Smooth muscle cell (in vitro differentiated cells): ENCODE measurements around the gene BRME1. TPM values are rescaled to one million over a fixed set of nuclear protein-coding genes. Genes with fewer than 3 reads are reported as not detected.
A peak's percentile ranks its signal among the peaks of the same experiment; 100 is the strongest.

Experiments
- DNase-seq: peaks from one replicate; lab custom pipeline; 2025; ENCODE audit not compliant: unreplicated experiment; lab: John Stamatoyannopoulos, UW
- H2AFZ ChIP-seq: fragments of 200-600 bp; sonication (generic); 2 replicates; pipeline ENCODE4 v1.6.0; 2016; ENCODE audit warnings: antibody characterized with exemption, low read depth, mild to moderate bottlenecking
- H3F3A ChIP-seq: fragments of 200-600 bp; sonication (generic); 2 replicates; pipeline ENCODE4 v1.6.0; 2017; ENCODE audit warnings: antibody characterized with exemption, low read depth
- H3K27ac ChIP-seq: fragments of 200-600 bp; sonication (generic); 2 replicates; pipeline ENCODE4 v1.5.1; 2016; ENCODE audit warnings: low read depth, mild to moderate bottlenecking
- H3K27me3 ChIP-seq: fragments of 200-600 bp; sonication (generic); 2 replicates; pipeline ENCODE4 v1.6.1; 2016; ENCODE audit warnings: low read depth, mild to moderate bottlenecking
- H3K36me3 ChIP-seq: fragments of 200-600 bp; sonication (generic); 2 replicates; pipeline ENCODE4 v1.5.1; 2016; ENCODE audit warnings: low read depth
- H3K4me1 ChIP-seq: fragments of 200-600 bp; sonication (generic); 2 replicates; pipeline ENCODE4 v1.5.1; 2016; ENCODE audit warnings: low read depth
- H3K4me2 ChIP-seq: fragments of 200-600 bp; sonication (generic); 2 replicates; pipeline ENCODE4 v1.6.0; 2016; ENCODE audit warnings: mild to moderate bottlenecking
- H3K4me3 ChIP-seq: fragments of 200-600 bp; sonication (generic); 2 replicates; pipeline ENCODE4 v1.5.1; 2016; ENCODE audit warnings: mild to moderate bottlenecking
- H3K79me2 ChIP-seq: fragments of 200-600 bp; sonication (generic); 2 replicates; pipeline ENCODE4 v1.6.0; 2016; ENCODE audit warnings: low read depth, mild to moderate bottlenecking
- H3K9ac ChIP-seq: fragments of 200-600 bp; sonication (generic); 2 replicates; pipeline ENCODE4 v1.6.0; 2016; ENCODE audit warnings: low read depth
- H3K9me3 ChIP-seq: fragments of 200-600 bp; sonication (generic); replicated peaks from 2 replicates; pipeline ENCODE4 v1.5.1; 2016; ENCODE audit warnings: low read depth
- H4K20me1 ChIP-seq: fragments of 200-600 bp; sonication (generic); 2 replicates; pipeline ENCODE4 v1.6.0; 2016; ENCODE audit warnings: low read depth
- CTCF ChIP-seq: fragments of 200-600 bp; sonication (generic); IDR thresholded peaks from 2 replicates; pipeline ENCODE4 v1.5.1; 2017; ENCODE audit warnings: borderline replicate concordance, mild to moderate bottlenecking, antibody characterized with exemption; ENCODE audit not compliant: insufficient read depth, poor library complexity, severe bottlenecking
- WGBS: methylation state at CpG from one replicate; pipeline ENCODE4 v1.1.7; 2016; ENCODE audit warnings: low lambda C conversion rate; 5-methylcytosine and 5-hydroxymethylcytosine counted together
- polyA plus RNA-seq: library from polyadenylated mRNA; unstranded; fragments of >200 nt; fragmentation: Nextera tagmentation; extraction: Ambion mirVana; gene quantifications from 2 replicates; pipeline ENCODE4 v1.2.1, GENCODE V29; 2016
- total RNA-seq: library from RNA; depleted of rRNA; stranded (reverse); fragments of >200 nt; gene quantifications from 2 replicates; pipeline ENCODE4 v1.2.3, GENCODE V29; 2014

The BRME1 gene
- total and polyA plus RNA-seq, 2 experiments from 2014 or later, result 0.72 to 2.2 TPM

GRCh38 chr19:13935765-13936510 lies 30.0 kb upstream of the BRME1 start:
- no peak for DNase-seq
- H2AFZ ChIP-seq, result no peak overlapping the region
- 73% methylated on average over 19 of the region's 22 CpGs for WGBS
- H4K20me1 ChIP-seq, result no peaks in the 10 kb centered on the region
- H3K79me2 ChIP-seq, result no peaks in the 10 kb centered on the region
- H3K27ac ChIP-seq, result no peak overlapping the region
- H3K36me3 ChIP-seq, result no peaks in the 10 kb centered on the region
- no peaks in the 10 kb centered on the region for H3K27me3 ChIP-seq
- peaks cover 8% of the 10 kb centered on the region for H3K4me1 ChIP-seq
- TF ChIP-seq CTCF, result no peak
- H3K9ac ChIP-seq, result no peak overlapping the region
- H3K4me3 ChIP-seq, result no peak overlapping the region
- H3K4me2 ChIP-seq, result peak overlapping the region; percentile 68
- H3K9me3 ChIP-seq, result no peaks in the 10 kb centered on the region
- H3F3A ChIP-seq, result no peaks in the 10 kb centered on the region

GRCh38 chr19:13934785-13935109 lies 28.8 kb upstream of the BRME1 start:
- H3K9me3 ChIP-seq, result no peaks in the 10 kb centered on the region
- H3K36me3 ChIP-seq, result no peaks in the 10 kb centered on the region
- H2AFZ ChIP-seq, result no peak overlapping the region
- H4K20me1 ChIP-seq, result no peaks in the 10 kb centered on the region
- H3K27ac ChIP-seq, result no peak overlapping the region
- H3K9ac ChIP-seq, result no peak overlapping the region
- no peaks in the 10 kb centered on the region for H3F3A ChIP-seq
- peaks cover 8% of the 10 kb centered on the region for H3K4me1 ChIP-seq
- no peak overlapping the region for H3K4me3 ChIP-seq
- H3K4me2 ChIP-seq, result no peak overlapping the region
- no peak for TF ChIP-seq CTCF
- 100% methylated on average over 2 of the region's 2 CpGs for WGBS
- no peak for DNase-seq
- H3K27me3 ChIP-seq, result no peaks in the 10 kb centered on the region
- H3K79me2 ChIP-seq, result no peaks in the 10 kb centered on the region

GRCh38 chr19:13932911-13933393 lies 27.0 kb upstream of the BRME1 start:
- no peak for DNase-seq
- Histone ChIP-seq H3K4me3 (no peak overlapping the region), H3K27me3 (no peaks in the 10 kb centered on the region), H3F3A (no peaks in the 10 kb centered on the region), H3K9ac (no peak overlapping the region), H3K36me3 (no peaks in the 10 kb centered on the region), H4K20me1 (no peaks in the 10 kb centered on the region), H3K4me2 (no peak overlapping the region), H3K9me3 (no peaks in the 10 kb centered on the region), H3K4me1 (peaks cover 8% of the 10 kb centered on the region), H3K79me2 (no peaks in the 10 kb centered on the region), H2AFZ (no peak overlapping the region), H3K27ac (no peak overlapping the region)
- 97% methylated on average over 42 of the region's 42 CpGs for WGBS
- no peak for TF ChIP-seq CTCF

GRCh38 chr19:13932149-13932637 lies 26.3 kb upstream of the BRME1 start:
- Histone ChIP-seq H3K4me2 (no peak overlapping the region), H3K27ac (no peak overlapping the region), H2AFZ (no peak overlapping the region), H3K4me3 (no peak overlapping the region), H3K27me3 (no peaks in the 10 kb centered on the region), H3K9ac (no peak overlapping the region), H3F3A (no peaks in the 10 kb centered on the region), H3K36me3 (no peaks in the 10 kb centered on the region), H3K9me3 (no peaks in the 10 kb centered on the region), H3K4me1 (peaks cover 8% of the 10 kb centered on the region), H4K20me1 (no peaks in the 10 kb centered on the region), H3K79me2 (no peaks in the 10 kb centered on the region)
- TF ChIP-seq CTCF, result no peak
- no peak for DNase-seq
- WGBS, result 95% methylated on average over 6 of the region's 6 CpGs
